Measurements from ENCODE around the gene STX16. TPM values are rescaled to one million over a fixed set of nuclear protein-coding genes. Genes with fewer than 3 reads are reported as not detected.
A peak's percentile ranks its signal among the peaks of the same experiment; 100 is the strongest.

STX16 gene
- total and polyA plus RNA-seq, 2 of the 13 experiments (the other 11 are each of a cell fraction or from before 2014, with no cell fraction given), result 28.0 to 72.7 TPM

GRCh38 chr20:58651946-58652605 is 993 bp downstream of the STX16 start (continued):
- TF ChIP-seq ZNF432 (CRISPR knock-in tag; IDR thresholded peaks at IDR 0.05; ENCODE audit: borderline replicate concordance) (no peak), UBTF (CRISPR knock-in tag; IDR thresholded peaks at IDR 0.05) (no peak), ZNF740 (CRISPR knock-in tag; IDR thresholded peaks at IDR 0.05) (peak; percentile 96), GTF2F1 (IDR thresholded peaks at IDR 0.05; ENCODE audit: low read length) (0 out of 2 replicates have a peak, but pooled peaks have one; percentile 34), DDIT3 (CRISPR knock-in tag; IDR thresholded peaks at IDR 0.05) (no peak), REPIN1 (CRISPR knock-in tag; IDR thresholded peaks at IDR 0.05; ENCODE audit: borderline replicate concordance, low read depth) (no peak), BCL3 (CRISPR knock-in tag; IDR thresholded peaks at IDR 0.05) (no peak), CENPT (CRISPR knock-in tag; IDR thresholded peaks at IDR 0.05; ENCODE audit: low read depth) (no peak), ZSCAN12 (CRISPR knock-in tag; IDR thresholded peaks at IDR 0.05) (no peak), XRCC5 (optimal IDR thresholded peaks at IDR 0.05; ENCODE audit: low read length) (no peak), KLF15 (CRISPR knock-in tag; IDR thresholded peaks at IDR 0.05; ENCODE audit: borderline replicate concordance) (no peak), ZFY (CRISPR knock-in tag; IDR thresholded peaks at IDR 0.05) (no peak; the same call in 1 of the 2 replicates), U2AF1 (optimal IDR thresholded peaks at IDR 0.05; ENCODE audit: low read depth, low read length) (peak; percentile 75), IRF2 (CRISPR knock-in tag; IDR thresholded peaks at IDR 0.05) (0 out of 2 replicates have a peak, but pooled peaks have one; percentile 7), WIZ (CRISPR knock-in tag; IDR thresholded peaks at IDR 0.05) (0 out of 2 replicates have a peak, but pooled peaks have one; percentile 22), ETS1 (CRISPR knock-in tag; IDR thresholded peaks at IDR 0.05) (no peak), ZNF414 (CRISPR knock-in tag; IDR thresholded peaks at IDR 0.05) (no peak), REL (CRISPR knock-in tag; conservative IDR thresholded peaks at IDR 0.05) (0 out of 2 replicates have a peak, but pooled peaks have one; percentile 1), HIC2 (CRISPR knock-in tag; IDR thresholded peaks at IDR 0.05; ENCODE audit: low read depth) (no peak)
